Measurements from ENCODE around the gene TEX22. TPM values are rescaled to one million over a fixed set of nuclear protein-coding genes. Genes with fewer than 3 reads are reported as not detected.

Gene TEX22
- total RNA-seq, 4 donors from 2014 or later: 1.3 TPM; not detected in 3

DNA sequence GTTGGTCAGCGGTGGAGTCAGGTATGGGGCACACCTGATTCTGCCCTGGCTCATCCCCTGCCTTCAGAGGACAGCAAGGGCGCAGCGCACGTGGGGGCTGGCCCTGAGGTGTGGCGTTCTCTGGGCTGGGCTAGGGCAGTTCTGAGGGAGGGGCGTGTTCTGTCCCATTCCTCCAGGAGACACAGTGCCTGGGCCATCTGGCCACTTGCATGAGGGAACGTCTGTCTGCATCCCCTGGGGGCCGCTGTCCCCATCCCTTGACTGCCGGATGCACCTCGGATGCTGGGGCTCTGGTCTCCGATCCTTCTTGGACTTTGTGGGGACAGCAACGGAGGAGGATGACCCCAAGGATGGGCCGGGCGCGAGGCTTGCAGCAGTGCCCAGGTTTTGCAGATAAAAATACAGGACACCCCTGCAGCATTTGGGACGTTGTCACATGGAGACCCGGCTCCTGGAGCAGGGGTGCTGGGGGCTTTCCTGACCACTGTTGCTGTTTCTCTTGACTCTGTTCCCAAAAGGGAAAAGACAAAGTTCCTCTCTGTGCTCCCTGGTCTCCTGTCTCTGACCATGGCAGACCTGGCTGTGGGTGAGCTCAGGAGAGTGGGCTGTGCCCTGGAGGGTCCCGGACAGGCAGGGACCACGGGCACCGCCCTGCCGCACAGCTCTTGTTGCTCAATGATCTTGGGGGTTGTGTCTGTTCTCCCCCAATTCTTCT is 28.2 kb downstream of the TEX22 start:
- TF ChIP-seq, protein P1, sequence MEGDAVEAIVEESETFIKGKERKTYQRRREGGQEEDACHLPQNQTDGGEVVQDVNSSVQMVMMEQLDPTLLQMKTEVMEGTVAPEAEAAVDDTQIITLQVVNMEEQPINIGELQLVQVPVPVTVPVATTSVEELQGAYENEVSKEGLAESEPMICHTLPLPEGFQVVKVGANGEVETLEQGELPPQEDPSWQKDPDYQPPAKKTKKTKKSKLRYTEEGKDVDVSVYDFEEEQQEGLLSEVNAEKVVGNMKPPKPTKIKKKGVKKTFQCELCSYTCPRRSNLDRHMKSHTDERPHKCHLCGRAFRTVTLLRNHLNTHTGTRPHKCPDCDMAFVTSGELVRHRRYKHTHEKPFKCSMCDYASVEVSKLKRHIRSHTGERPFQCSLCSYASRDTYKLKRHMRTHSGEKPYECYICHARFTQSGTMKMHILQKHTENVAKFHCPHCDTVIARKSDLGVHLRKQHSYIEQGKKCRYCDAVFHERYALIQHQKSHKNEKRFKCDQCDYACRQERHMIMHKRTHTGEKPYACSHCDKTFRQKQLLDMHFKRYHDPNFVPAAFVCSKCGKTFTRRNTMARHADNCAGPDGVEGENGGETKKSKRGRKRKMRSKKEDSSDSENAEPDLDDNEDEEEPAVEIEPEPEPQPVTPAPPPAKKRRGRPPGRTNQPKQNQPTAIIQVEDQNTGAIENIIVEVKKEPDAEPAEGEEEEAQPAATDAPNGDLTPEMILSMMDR (IDR thresholded peaks at IDR 0.05; ENCODE audit: low read depth): no peak

DNA sequence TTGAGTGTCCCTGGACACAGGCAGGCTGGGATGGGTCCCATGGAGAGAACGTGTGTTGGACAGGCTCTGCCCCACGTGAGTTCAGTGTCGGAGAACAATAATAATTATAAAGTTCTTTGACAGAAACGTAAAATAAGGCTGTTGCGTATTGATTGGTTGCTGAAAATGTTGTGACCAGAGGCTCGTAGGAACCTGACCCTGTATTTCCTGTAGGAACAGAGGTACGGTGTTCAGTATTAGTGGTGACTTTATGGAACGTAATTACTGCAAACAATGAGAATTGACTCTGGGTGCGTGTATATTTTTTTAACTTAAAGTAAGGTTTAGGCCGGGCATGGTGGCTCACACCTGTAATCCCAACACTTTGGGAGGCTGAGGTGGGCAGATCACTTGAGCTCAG is 29.1 kb downstream of the TEX22 start:
- TF ChIP-seq, protein P1 (IDR thresholded peaks at IDR 0.05; ENCODE audit: low read depth): no peak

DNA sequence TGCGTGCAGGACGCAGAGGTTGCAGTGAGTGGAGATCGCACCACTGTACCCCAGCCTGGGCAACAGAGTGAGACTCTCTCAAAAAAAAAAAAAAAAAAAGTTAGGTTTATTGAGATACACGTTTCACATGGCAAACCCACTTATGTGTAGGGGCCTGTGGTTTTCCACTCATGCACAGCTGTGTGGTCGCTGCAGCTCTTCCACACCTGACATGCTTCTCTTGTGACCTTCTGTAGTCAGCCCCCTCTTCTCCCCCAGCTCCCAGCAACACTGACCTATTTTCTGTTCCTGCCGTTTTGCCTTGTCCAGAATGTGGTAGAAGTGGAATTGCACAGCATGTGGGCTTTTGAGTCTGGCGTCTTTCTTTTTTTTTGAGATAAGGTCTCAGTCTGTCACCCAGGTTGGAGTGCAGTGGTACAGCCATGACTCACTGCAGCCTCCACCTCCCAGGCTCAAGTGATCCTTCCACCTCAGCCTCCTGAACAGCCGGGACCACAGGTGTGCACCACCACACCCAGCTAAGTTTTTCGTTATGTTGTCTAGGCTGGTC is 29.7 kb downstream of the TEX22 start:
- TF ChIP-seq, protein P1 (IDR thresholded peaks at IDR 0.05; ENCODE audit: low read depth): no peak

DNA sequence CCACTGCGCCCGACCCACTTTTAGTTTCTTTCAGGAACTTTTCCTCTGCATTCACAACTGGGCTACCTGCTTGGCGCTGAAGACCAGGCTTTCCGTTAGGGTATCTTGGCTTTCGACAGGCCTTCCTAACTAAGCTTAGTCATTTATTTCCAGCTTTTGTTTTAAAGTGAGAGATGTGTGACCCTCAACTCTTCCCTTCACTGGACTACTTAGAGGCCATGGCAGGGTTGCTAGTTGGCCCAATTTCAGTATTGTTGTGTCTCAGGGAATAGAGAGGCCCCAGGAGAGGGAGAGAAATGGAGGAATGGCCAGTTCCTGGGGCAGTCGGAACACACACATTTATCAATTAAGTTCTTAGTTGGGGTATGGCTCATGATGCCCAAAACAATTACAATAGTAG is 31.7 kb downstream of the TEX22 start:
- TF ChIP-seq, protein P1 (IDR thresholded peaks at IDR 0.05; ENCODE audit: low read depth): no peak

DNA sequence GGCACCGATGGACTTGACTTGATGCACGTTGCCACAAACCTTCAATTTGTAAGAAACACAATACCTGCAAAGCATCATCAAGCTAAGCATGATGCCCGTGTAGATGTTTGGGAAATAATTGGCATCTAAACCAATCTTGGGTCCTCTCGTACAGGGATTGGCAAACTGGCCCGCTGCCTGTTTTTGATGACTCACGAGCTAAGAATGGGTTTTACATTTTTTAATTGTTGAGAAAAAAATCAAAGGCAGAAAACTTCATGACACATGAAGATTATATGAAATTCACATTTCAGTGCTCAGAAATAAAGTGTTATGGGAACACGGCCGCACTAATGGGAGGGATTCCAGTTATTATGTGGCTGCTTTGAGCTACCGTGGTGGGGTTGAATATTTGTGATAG is 32.2 kb downstream of the TEX22 start:
- TF ChIP-seq, protein P1 (IDR thresholded peaks at IDR 0.05; ENCODE audit: low read depth): no peak

DNA sequence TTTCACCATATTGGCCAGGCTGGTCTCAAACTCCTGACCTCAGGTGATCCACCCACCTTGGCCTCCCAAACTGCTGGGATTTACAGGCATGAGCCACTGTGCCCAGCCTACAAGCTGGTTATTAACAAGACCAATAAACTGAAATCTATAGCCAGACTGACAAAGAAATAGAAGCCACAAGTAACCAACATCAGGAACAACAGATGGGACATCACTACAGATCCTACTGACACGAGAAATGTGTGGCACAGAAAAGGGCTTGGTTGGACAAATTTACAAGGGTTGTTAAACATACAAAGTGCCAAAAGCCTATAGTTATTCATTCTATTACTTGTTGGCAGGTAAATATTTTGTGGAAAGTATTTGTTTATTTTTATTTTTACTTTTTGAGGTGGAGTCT is 32.9 kb downstream of the TEX22 start:
- TF ChIP-seq, protein P1 (IDR thresholded peaks at IDR 0.05; ENCODE audit: low read depth): no peak

DNA sequence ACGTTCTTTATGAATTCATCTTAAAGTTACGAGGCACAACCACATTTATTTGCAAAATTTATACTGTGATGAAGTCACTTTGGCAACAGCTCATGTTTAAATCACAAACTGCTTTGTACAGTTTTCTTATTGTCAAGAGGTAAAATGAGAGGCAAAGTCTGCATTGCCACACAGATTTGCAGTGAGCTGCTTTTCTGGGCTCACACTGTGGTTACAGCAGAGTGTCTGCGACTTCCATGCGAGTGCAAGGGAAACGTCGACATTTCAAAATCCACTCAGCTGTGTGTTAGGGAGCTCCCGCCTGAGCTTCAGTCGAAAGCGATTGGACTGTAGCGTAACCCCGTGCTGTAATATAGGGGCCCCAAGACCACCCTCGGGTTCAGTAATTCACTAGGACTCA is 34.3 kb downstream of the TEX22 start:
- TF ChIP-seq, protein P1 (IDR thresholded peaks at IDR 0.05; ENCODE audit: low read depth): no peak
